Measurements from ENCODE around the gene MBTPS1.
"Not testable (repeated sequence)": the region's sequence is repeated elsewhere in the genome, so short reads cannot be mapped to it uniquely, and the experiment has no call there.

Gene MBTPS1

DNA sequence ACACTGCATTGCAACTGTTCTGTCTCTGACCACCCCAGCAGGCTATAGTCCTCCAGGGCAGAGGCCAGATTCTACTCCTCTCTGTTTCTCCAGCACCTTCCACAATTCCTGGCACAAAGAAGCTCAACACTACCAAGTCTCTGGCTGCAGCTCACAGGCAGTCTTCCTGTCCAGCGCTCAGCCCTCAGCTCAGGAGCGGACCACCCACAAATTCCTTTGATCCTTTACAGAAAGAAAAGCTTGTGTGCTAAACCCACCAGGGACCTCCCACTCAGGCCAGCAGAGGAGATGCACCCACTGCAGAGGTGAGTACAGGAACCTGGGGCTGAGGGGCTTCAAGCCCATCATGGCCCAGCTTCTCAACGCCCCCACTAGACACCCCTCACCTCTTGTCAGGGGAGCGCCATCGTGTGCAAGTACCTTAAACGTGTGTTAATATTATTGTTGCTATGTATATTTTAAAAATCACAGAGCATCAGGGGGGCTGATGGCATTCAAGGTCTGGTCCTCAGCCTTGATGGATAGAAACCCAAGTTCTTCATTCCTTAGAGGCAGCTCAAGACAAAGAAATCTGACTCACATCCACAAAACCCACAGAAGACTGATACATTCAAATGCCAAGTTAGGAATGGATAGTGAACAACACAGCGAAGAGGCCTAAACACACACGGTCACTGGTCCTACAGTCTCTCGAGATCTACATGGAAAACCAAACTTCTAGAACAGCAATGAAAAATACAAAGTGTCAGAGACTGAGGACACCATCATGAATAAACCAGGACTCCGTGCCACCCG is 19.8 kb upstream of the MBTPS1 start:
- DNase-seq = no peak

GRCh38 chr16:84132527-84133285 is 16.0 kb upstream of the MBTPS1 start:
- DNase-seq = peak; percentile 46

DNA sequence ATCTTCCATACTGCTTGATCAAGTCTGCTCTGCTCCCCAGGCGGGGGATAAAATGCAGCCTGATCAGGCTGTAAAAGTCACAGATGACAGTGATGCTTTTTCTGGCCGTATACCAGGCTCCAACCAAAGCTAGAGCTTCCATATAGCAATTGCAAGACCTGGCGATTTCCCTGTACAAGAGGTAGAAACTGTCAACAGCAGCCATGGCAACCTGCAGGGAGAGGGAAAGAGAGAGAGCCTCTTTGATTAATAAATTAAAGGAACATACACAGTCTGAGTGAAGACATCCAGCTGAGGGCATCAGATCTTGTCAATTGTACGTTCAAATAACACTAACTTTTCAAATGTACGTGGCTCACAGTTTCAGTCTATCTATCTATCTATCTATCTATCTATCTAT is 14.4 kb upstream of the MBTPS1 start:
- no peak for DNase-seq

GRCh38 chr16:84124257-84125073 is 7.7 kb upstream of the MBTPS1 start:
- no peak for DNase-seq

GRCh38 chr16:84121007-84121406 is 4.3 kb upstream of the MBTPS1 start:
- DNase-seq = no peak

- DNase-seq = no peak
Measured at GRCh38 chr16:84120023-84120422, 3.3 kb upstream of the MBTPS1 start.

DNA sequence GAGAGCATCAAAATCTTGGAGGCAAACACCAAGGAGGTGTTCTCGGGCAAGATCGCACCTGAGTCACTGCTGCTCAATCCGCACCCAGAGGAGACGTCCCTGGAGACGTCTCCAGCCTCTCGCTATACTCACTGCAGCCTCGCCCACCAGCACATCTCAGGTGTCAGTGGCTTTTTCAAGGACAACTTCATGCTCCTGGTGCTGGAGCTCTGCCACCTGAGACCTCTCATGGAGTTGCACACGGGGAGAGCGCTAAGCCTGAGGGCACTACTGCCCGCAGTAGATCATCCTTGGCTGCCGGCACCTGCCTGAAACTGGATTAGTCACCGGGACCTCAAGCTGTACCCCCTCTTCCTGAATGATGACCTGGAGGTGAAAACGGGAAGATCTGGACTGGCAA is 2.6 kb upstream of the MBTPS1 start:
- DNase-seq = no peak

DNA sequence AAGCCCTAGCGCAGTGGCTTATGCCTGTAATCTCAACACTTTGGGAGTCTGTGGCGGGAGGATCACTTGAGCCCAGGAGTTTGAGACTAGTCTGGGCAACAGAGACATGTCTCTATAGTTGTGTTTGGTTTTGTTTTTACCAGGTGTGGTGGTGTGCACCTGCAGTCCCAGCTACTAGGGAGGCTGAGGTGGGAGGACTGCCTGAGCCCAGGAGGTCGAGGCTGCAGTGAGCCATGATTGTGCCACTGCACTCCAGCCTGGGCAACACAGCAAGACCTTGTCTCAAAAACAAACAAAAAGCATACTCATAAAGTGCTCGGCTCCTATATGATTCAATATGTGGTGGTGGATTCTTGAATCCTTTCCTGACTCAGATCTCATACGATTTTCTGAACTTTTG is 1.6 kb upstream of the MBTPS1 start:
- DNase-seq = not testable (repeated sequence)

DNA sequence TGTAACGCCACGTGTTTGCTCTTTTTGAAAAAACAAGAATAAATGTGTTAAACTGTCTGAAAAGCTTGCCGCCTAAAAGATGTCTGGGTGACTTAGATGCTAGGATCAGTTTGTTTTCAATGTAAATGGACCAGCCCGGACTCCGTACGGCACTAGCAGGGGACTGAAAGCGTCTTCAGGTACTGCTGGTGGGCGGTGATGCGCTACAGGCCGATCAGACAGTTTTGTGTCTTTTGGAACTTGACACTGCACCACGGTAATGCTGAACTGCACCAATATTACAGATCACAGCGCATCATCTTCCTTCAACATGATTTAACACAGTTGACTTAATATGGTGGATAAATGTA is 727 bp upstream of the MBTPS1 start:
- no peak for DNase-seq

GRCh38 chr16:84115919-84116719 is 623 bp downstream of the MBTPS1 start:
- DNase-seq = peak; percentile 34

DNA sequence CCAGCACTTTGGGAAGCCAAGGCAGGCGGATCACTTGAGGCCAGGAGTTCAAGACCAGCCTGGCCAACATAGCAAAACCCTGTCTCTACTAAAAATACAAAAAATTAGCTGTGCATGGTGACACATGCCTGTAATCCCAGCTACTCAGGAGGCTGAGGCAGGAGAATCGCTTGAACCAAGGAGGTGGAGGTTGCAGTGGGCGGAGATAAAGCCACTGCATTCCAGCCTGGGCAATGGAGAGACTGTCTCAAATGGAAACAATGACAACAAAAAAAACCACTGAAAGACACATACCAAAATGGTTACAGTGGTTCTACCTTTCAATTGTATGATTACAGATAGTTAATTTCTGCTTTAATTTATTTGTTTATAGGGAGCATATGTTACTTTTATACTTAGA is 4.8 kb downstream of the MBTPS1 start:
- DNase-seq = not testable (repeated sequence)

DNA sequence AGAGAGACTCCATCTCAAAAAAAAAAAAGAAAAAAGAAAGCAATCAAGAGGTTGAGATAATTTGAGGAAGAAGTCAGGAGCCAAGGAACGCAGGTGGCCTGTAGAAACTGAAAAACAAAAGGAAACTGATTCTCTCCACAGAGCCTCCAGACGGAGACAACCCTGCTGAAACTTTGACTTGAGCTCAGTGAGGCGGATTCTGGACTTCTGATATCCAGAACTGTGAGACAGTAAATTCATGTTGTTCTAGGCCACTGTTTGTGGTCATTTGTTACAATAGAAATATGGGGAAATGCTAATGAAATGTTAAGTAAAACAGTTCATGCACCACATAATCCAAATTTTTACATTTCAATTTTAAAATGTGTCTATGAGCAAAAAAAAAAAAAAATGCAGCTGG is 5.2 kb downstream of the MBTPS1 start:
- no peak for DNase-seq

GRCh38 chr16:84110527-84110926 is 6.2 kb downstream of the MBTPS1 start:
- no peak for DNase-seq

DNA sequence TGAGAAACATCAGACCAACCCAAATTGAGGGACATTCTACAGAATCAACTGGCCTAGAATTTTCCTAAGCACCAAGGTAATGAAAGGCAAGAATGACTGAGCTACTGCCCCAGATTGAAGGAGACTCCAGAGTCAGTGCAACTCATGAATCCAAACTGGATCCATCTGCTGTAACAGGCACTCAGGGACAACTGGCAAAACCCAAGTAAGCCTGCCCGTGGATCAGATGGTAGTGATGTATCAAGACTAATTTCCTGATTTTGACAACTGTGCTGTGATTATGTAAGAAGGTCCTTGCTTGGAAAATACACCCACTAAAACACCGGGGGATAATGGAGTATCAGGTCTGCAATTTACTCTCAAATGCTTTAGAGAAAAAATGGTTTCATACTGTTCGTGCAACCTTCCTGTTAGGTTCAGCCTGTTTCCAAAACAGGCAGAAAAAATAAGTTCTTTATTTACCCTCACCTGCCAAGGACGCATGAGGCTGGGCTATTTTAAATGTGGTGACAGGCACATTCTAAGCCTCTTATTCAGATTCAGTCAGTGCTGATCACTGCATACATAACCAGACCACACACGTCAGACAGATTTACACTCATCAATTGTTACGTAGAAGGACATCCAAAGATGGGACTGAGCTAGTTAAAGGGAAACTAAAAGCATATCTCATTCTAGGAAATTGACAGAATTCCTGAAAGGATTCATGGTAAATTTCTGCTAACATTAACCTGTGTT is 7.0 kb downstream of the MBTPS1 start:
- peak; percentile 33 for DNase-seq

DNA sequence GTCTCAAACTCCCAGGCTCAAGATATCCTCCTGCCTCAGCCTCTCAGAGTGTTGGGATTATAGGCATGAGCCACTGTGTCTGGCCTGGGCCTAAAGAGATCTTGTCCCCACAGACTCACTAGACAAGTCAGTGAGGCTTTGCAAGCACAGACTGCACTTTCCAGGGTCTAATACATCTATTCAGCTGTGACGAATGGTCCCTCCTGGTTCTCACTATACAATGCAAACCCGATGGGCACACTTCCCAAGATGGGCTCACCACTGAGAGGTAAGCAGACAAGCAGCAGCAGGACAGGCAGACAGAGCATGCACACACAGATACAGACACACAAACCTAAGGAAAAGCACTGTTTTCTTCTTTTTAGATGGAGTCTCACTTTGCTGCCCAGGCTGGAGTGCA is 8.8 kb downstream of the MBTPS1 start:
- no peak for DNase-seq

DNA sequence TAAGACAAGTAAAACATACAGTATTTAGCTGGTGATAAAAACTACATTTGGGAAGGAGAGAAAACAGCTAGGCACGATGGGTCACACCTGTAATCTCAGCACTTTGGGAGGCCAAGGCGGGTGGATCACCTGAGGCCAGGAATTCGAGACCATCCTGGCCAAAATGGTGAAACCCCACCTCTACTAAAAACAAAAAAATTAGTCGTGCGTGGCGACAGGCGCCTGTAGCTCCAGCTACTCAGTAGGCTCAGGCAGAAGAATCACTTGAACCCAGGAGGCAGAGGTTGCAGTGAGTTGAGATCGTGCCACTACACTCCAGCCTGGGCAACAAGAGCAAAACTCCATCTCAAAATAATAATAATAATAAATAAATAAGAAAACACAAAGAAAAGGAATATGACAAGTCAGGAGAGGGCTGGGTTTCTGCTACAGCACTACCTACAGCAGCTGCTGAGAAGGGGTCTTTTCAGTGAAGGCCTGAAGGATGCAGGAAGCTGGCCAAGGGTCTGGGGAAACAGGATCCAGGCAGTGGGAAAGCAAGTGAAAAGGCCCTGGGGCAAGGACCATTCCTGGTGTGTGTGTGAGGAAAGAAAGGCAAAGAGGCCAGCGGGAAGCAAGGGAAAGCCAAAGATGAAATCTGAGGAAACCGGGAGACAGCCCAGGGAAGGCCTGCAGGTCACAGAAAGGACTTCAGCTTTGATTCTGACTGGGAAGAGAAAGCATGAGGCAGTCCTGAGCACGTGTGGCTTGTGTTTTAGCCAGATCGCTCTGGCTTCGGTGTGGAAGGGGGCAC is 10.6 kb downstream of the MBTPS1 start:
- no peak for DNase-seq

DNA sequence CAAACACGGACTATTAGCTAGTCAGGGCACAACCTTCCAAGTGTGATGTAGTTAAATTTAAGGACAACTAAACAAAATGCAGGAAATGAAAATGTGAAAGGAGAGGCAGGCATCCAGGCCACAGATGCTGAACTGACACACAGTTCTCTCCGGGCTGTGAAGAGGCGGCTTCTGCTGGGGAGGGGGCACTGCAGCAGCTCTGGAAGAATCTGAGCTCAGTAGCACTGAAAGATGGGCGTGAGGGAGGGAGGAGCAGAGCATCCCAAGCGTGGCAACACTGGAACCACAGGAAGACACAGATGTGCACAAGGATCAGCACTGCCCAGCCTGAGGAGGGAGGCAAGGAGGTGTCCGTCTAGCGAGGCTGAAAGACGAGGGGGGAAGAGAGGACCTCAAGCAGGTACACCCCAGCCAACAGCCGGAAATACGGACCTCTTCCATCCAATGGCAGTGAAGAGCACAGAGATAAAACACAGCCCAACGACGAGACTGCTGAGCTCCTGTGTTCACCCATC is 11.4 kb downstream of the MBTPS1 start:
- DNase-seq = no peak

- DNase-seq = no peak
Measured at GRCh38 chr16:84104231-84104630, 12.5 kb downstream of the MBTPS1 start.

- DNase-seq = no peak
Measured at GRCh38 chr16:84103678-84104077, 13.1 kb downstream of the MBTPS1 start.

DNA sequence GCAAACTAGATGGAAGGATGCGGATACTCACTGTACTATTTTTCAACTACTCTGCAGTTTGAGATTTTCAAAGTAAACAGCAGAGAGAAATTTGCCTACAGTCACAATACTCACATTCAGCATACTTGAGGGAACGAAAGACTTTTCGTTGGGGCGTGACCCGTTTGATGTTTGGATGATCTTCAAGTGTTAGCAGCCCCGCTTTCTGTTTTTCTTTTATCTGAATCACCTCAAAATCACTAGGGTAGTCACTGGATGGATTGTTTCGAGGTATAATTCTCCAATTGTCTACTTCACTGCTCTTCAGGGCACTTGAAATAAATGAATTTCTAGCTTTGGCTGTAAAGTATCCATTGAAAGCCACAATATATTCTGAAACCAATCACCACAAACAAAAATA is 17.8 kb downstream of the MBTPS1 start:
- DNase-seq = no peak

DNA sequence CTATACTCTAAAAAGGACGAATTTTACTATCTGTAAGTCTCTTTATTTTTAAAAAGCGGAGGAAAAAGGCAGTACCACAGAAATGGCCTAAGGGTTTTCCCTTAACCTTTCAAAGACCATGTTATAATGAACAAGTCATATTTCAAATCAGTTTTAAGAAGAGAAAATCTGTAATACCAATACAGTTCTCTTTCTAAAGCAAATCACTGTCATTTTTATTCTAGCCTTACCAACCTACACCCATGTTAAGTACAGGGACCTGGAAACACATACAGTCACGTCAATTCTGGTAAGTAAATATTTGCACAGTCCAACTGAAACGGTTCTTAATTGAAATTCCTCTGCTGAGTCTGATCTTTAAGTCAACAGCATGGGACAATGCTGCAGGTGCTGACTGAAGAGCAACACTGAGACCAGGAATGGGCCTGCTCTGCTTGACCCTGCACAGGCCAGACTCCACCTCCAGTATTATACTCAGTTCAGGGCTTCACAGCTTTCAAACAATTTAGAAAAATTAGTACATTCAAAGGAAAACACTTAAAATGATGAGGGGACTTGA is 20.2 kb downstream of the MBTPS1 start:
- DNase-seq = no peak

Data from inflammatory macrophage treated with lipopolysaccharide for 4 hours (primary cell).